Right hindlimb (tissue), 1 donor: ENCODE measurements around the gene PTPN22.

Experiments
- DNase-seq: peaks from one replicate; pipeline ENCODE4 v3.0.0-alpha.2; 2018

Gene PTPN22

GRCh38 chr1:113793878-113794834 is 77.4 kb downstream of the PTPN22 start:
- no peak for DNase-seq

GRCh38 chr1:113792986-113793385 is 78.5 kb downstream of the PTPN22 start:
- no peak for DNase-seq

GRCh38 chr1:113792471-113792870 is 79.0 kb downstream of the PTPN22 start:
- no peak for DNase-seq

GRCh38 chr1:113788802-113789201 is 82.7 kb downstream of the PTPN22 start:
- DNase-seq = no peak

- DNase-seq = no peak
Observed at GRCh38 chr1:113787663-113788062, 83.8 kb downstream of the PTPN22 start.

- no peak for DNase-seq
Observed at GRCh38 chr1:113786069-113786468, 85.4 kb downstream of the PTPN22 start.

GRCh38 chr1:113784104-113784779 is 87.3 kb downstream of the PTPN22 start:
- no peak for DNase-seq

- peak; percentile 39 for DNase-seq
Observed at GRCh38 chr1:113783254-113784103, 88.0 kb downstream of the PTPN22 start.

- DNase-seq = no peak
Observed at GRCh38 chr1:113782406-113782805, 89.1 kb downstream of the PTPN22 start.

- no peak for DNase-seq
Observed at GRCh38 chr1:113780374-113781146, 91.0 kb downstream of the PTPN22 start.

GRCh38 chr1:113779542-113779941 is 92.0 kb downstream of the PTPN22 start:
- DNase-seq = no peak

GRCh38 chr1:113777561-113777960 is 94.0 kb downstream of the PTPN22 start:
- no peak for DNase-seq

- DNase-seq = no peak
Observed at GRCh38 chr1:113770031-113770430, 101.5 kb downstream of the PTPN22 start.

GRCh38 chr1:113769601-113769970 is 101.9 kb downstream of the PTPN22 start:
- DNase-seq = no peak

GRCh38 chr1:113768916-113769600 is 102.5 kb downstream of the PTPN22 start:
- DNase-seq = no peak

GRCh38 chr1:113765306-113766230 is 105.9 kb downstream of the PTPN22 start:
- DNase-seq = no peak
